GM18868 (cell line): ENCODE data around the gene ALPL.
"Not testable (repeated sequence)": the region's sequence is repeated elsewhere in the genome, so short reads cannot be mapped to it uniquely, and the experiment has no call there.

ENCODE experiments used
- ATAC-seq: cut with Tn5 transposase; IDR thresholded peaks from one replicate; pipeline ENCODE4 v1.9.1; 2021; ENCODE audit warnings: mild to moderate bottlenecking, moderate library complexity; ENCODE audit not compliant: unreplicated experiment

ALPL gene

DNA sequence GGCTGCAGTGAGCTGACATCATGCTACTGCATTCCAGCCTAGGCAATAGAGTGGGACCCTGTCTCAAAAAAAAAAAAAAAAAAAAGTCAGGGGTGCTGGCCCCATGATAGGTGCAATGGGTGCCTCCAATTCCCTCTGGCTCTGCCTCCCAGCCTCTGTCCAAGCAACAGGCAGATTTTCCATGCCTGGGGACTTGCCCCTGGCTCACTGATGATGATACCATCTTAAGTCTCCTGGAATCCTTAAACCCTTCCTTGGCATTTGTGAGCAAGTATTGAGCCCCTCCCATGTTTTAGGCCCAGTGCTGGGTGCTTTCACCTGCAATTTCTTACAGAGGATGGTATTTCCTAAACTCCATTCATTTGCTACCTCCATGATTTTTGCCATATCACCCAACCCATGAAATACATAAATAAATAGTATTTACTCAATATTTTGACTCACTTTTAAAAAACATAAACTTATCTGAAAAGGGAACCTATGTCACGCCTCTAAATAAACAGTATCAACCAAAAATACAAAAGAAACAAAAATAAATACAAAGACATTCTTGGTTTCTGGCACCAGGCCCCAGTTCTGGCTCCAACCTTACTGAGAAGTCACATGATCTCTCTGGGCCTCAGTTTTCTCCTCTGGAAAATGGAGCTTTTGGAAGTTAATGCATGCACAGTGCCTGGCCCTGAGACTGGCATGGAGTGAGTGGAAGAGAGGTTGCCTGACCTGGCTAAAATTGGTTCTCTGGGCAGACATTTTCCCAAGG is 1.5 kb upstream of the ALPL start:
- ATAC-seq: no peak

DNA sequence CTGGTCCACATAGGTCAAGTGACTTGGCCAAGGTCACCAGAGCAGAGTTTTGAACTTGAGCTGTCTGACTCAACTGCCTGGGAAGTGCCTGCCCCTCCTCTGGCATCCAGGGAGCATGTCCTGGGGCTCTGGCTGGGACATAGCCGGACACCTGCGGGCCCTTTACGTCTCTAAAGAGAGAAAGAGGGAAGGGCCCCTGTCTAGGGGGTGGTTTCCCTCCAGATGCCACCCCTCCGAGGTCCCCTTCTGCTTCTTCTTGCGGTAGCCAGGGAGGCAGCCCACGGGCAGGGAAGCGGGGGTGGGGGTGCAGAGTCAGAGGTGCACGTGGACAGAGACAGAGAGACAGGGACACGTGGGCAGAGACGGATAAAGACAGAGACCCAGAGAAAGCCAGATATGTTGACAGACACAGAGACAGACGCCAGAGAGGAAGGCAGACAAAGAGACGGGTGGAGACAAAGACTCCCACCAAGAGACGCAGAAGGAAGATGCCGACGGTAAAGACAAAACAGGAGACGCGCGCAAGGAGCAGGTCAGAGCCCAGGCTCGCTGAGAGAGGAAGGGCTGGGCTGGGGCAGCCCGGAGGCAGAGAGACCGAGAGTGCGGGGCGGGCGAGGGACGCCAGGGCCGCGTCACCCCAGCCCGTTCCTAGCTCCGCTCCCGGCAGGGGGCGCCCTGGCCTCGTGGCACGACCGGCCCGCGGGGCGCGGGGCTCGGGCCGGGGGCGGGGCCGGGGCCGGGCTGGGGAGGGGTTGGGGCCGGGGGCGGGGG is 458 bp upstream of the ALPL start:
- ATAC-seq: no peak

- ATAC-seq: no peak
These were observed 880 bp downstream of the ALPL start for GRCh38 chr1:21510113-21510493.

- ATAC-seq: no peak
These were observed 1.8 kb downstream of the ALPL start for GRCh38 chr1:21510885-21511578.

DNA sequence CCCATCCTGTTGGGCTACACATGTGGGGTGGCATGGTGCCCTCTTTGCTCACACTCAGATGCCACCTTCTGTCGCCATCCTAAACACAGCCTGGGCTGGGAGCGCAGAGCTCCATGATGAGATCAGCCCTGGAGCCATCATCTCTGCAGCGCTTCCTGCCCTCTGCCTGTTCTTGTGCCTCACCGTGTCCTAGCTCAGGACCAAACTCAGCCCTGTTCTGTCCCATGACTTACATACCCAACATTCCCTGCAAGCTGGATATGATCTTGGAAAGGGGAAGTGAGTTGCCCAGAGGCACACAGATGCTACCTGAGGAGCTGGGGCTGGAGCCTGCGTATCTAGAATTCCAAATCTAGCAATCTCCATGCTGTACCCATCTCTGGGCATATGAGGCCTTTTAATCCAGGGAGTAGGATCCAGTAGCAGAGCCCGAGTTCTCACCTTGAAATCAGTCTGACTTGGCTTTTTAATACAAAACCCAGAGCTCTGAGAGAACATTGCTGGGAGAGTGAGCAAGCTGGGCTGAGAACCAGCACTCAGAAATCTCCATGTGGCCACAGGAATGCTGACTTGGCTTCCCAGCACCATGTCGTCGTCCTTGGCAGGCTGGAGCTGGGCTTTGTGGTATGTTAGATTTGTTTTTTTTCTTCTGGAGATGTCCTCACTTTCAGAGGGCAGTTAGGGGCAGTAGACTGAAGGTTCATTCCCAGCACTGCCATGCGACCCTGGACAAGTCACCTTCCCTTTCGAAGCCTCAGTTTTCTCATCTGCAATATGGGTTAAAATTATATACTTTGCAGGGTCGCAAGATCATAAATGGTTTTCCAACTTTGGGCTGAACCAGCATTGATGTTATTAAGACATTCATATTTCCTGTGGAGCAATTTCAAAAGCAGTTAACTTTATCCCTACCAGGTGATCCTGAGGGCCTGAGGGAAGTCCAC is 2.6 kb downstream of the ALPL start:
- ATAC-seq: no peak

- ATAC-seq: peak; percentile 76
These were observed 5.0 kb downstream of the ALPL start for GRCh38 chr1:21514245-21514644.

DNA sequence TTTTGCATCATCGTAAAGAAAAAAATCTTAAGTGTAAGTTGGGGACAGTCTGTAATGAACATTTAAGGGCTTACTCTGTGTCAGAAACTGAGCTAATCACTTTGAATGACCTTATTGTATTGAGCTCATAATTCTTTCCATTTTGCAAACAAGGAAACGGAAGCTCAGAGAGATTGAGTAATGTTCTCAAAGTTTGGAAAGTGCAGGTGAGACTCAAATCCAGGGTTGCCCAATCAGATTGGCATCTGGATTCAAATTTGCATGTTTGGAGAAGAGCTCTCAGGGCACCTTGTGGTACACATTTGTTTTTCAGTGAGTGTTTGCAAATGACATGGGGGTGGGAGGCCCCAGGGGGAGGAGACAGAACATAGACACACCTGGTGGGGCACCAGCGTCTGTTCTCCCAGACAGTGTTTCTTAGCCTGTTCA is 8.0 kb downstream of the ALPL start:
- no peak for ATAC-seq

DNA sequence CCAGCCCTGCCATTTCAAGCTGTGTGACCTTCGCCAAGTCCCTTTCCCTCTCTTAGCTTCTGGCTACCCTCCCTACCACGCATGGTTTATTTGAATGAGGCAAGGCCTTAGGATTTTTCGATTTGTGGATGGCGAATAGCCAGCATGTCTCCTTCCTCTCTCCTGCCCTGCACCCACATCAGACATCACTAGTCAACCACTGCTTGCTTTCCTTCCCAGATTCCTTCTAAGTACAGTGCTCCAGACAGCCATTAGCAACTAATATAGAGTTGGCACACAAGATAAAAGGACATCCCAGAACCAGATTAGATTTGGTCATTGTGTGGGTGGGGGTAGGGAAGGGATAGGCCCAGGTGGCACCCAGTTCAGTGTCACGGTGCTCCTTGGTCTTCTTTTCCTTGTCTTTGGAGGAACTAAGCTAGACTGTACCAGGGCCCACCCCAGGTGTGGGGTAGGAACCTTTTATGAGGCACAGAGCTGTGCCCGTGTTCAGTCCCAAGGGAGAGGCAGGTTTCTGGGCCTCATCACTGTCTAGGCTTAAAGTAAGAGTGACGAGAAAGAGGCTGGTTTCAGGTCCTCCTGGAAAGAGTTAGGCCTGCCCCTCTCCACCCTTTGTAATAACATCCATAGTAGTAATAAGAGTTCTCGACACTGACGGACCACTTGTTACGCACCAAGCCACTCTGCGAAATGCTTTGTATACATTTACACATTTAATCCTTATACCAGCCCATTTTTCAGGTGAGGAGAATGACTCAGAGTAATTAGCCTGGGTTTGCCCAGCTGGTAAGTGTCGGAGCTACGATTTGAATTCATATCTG is 8.6 kb downstream of the ALPL start:
- no peak for ATAC-seq

- ATAC-seq: no peak
These were observed 9.7 kb downstream of the ALPL start for GRCh38 chr1:21518774-21519455.

DNA sequence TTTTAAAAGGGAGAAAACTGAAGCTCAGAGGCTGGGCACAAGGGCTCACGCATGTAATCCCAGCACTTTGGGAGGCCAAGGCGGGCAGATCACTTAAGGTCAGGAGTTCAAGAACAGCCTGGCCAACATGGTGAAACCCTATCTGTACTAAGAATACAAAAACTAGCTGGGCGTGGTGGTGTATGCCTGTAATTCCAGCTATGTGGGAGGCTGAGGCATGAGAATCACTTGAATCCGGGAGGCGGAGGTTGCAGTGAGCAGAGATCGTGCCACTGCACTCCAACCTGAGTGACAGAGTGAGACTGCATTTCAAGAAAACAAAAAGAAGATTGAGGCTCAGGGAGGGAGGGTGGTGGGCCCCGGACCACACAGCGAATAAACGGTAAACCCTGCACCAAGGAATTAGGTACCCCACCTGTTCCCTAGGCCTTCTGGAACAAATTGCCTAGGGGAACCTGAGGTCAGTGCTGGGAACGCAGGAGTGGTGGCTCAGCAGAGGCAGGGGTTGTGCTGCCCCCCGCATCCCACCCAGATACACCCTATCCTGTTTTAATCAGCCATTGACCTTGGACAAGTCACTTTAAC is 10.4 kb downstream of the ALPL start:
- ATAC-seq: not testable (repeated sequence)

- no peak for ATAC-seq
These were observed 11.9 kb downstream of the ALPL start for GRCh38 chr1:21520899-21521716.

DNA sequence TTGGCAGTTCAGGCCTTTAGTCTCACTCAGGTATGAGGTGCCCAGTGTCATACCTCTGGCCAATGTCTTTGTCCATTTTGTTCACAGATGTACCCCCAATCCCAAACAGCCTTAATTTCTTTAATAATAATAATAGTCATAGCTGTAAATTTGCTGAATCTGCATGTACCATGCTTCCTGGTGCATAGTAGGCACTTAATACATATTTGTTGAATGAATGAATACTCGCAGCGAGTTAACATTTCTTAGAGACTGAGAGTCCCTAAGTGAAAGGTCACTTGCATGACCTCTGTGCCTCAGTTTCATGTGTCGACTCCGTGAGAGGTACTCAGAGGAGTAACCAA is 12.5 kb downstream of the ALPL start:
- ATAC-seq: no peak

DNA sequence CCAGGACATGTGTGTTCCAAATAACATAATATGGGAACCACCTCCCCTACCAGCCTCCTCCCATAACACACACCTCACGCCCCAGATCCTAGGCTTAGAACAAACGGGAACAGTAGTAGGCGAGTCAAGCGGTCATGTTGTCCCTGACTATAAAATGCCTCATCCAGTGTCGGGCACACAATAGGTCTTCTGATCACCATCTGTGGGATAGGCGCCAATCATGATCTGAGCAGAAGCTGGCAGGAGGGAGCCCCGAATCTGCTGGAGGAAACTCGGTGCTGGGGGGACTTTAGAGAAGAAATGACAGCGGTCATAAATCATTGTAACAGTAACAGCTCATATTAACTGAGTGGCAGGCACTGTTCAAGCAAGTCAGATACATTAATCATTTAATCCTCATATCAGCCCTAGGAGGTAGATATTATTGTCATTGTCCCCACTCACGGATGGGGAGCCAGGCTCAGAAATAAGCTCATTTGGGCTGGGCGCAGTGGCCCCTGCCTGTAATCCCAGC is 13.4 kb downstream of the ALPL start:
- no peak for ATAC-seq

- no peak for ATAC-seq
These were observed 14.1 kb downstream of the ALPL start for GRCh38 chr1:21523297-21523813.

DNA sequence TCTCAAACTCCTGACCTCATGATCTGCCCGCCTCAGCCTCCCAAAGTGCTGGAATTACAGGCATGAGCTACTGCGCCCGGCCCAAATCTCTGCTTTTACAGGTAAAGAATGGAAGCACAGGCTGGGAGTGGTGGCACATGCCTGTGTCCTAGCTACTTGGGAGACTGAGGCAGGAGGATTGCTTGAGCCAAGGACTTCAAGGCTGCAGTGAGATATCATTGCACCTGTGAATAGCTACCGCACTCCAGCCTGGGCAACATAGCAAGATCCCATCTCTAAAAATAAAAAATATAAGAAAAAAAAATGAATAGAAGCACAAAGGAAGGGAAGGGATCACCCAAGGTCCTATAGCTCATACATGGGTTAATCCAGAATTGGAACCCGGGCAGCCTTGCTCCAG is 15.0 kb downstream of the ALPL start:
- no peak for ATAC-seq

DNA sequence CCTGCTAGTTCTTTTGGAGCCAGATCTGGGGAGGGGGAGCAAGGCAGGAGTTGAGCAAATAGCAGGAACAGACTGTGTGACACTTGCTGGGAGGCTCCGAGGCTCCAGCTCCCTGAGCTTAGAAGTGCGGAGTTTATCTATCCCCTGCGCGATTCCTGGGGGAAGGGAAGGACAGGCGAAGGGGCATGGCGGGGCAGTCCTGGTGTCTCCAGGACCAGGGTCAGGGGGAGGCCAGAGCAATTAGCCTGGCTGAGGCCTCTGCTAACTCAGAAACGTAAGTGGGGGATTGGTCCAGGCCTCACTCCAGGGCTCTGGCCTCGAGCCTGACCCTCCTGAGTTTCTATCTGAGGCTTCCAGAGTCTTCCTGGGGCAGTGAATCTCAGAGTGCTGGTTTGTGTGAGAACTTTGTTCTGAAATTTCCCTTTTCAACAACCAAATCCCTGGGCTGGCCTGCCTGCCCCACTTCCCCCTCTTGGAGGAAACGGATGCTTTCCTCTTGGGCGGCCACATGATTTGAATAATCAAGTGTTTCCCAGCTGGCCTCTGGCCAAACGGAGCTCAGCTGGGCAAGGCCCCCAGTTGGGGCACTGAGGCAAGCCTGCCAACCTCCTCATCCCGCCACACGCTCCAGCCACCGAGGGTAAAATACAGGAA is 15.6 kb downstream of the ALPL start:
- no peak for ATAC-seq

DNA sequence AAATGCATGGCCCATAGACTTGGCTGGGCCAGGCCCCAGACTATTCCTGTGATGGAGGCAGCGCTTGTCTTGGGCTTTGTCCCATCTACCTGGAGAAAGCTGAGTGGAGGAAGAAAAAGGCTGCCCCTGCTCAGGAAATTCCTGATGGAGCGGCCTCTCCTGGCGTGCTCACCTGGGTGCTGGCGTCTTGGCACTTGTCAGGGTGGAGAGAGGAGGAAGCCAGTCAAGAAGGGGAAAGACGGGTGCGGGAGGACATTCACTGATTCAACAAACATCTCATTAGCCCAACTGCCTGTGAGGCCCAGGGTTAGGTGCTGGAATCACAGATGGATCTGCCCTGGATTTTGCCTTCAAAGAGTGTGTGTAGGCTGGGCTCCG is 16.1 kb downstream of the ALPL start:
- ATAC-seq: no peak
